Measurements from ENCODE around the gene ST7. TPM values are rescaled to one million over a fixed set of nuclear protein-coding genes. Genes with fewer than 3 reads are reported as not detected.

ST7 gene
- polyA plus RNA-seq, 1 donor, result 16.2 TPM

DNA sequence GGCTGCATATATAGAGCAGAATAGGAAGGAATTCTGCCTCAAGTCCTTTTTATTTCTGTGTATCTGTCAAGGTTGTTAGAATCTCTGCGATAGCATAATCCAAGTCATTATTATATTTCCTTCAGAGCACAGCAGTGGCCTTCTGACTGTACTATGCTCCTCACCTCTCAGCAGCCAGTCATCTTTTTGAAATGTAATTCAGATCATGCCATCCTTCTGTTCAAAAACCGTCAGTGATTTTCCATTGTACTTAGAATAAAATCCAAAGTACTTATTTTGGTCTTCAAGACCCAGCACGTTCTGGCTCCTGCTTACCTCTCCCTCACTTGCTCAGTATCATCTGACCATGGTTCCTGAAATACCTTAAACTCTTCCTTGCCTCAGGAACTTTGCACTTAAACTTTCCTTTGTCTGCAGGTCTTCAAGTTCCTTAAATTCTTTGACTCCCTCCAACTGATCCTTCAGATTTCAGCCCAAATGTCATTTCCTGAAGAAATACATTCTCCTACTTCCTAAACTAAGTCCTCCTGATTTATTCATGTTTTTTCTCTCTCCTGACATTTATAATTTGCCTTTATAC lies 112.4 kb downstream of the ST7 start:
- no peak for DNase-seq (ENCODE audit: low read depth)

DNA sequence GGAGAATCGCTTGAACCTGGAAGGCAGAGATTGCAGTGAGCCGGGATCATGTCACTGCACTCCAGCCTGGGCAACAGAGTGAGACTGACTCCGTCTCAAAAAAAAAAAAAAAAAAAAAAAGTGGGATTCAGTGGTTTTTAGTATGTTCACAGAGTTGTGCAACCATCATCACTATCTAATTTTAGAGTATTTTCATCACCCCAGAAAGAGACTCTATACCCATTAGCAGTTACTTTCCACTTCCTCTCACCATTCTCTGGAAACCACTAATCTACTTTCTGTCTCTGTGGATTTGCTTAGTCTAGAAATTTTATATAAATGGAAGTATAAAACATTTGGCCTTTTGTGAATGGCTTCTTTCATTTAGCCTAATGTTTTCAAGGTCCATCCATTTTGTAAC lies 113.4 kb downstream of the ST7 start:
- DNase-seq (ENCODE audit: low read depth), result no peak

DNA sequence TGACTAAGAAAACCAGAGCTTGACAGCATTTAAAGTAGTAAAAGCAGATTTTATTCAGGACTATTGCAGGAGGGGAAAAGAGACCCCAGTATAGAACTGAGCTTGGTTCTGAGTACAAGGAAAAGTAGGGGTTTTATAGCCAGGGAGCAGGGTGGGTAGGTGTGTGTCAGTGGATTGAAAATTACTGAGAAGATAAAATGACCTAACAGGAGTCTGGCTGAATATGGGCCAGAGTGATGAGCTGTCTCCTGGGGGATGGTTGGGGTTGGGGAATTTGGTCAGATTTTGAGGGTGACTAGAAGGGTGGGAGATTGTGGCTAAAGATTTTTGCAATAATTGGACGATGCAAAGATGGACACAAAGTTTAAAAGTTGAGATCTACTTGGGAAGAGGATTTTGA lies 114.0 kb downstream of the ST7 start:
- DNase-seq (ENCODE audit: low read depth), result no peak

DNA sequence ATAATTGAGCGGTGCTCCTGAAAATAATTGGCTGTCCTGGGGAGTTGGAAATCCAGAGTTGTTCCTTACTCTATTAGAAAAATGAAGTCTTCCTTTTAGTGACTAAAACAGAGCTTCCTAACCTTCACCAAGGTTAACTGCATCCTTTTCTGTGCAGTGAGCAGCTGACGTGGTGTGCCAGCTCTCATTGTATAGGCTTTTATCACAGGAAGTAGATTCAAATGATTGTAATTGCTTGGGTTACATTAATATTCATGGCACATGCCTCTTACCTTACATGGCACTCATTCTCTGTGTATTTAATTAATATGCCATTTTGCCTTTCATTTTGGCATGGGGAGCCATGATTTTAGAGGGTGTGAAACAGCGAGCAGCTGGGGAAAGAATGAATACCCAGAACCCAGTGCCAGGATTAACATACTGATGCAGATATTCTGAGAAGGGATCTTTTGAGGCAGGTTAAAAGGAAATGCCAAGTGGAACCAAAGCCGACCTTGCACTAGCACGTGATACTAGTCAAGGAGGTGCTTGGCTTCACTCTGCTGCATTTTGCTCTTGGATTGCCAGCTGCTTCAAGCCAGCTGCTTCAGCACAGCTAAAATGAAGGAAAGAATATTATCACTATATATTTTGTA lies 115.3 kb downstream of the ST7 start:
- no peak for DNase-seq (ENCODE audit: low read depth)

GRCh38 chr7:117069379-117069778 lies 116.1 kb downstream of the ST7 start:
- no peak for DNase-seq (ENCODE audit: low read depth)

DNA sequence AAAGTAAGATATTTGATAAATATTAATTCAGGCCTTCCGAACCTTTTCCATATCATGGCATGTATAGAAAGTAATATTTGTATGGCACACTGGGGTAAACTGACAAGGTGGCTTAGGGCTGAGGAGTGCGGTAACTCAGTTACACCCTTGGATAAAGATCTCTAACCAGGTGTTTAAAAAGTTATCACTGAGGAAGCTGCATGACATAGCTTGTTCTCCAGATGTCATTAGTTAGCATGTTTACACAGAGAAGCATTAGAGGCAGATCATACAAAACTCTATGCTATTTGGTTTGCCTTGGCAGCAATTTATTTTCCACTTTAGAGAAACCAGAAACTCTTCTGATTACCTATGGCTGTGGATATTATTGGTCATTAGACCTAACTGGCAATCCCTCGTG lies 118.2 kb downstream of the ST7 start:
- DNase-seq (ENCODE audit: low read depth), result no peak

- DNase-seq (ENCODE audit: low read depth), result no peak
These were observed 119.4 kb downstream of the ST7 start for GRCh38 chr7:117072620-117073118.

- DNase-seq (ENCODE audit: low read depth), result no peak
These were observed 121.1 kb downstream of the ST7 start for GRCh38 chr7:117074378-117074777.

DNA sequence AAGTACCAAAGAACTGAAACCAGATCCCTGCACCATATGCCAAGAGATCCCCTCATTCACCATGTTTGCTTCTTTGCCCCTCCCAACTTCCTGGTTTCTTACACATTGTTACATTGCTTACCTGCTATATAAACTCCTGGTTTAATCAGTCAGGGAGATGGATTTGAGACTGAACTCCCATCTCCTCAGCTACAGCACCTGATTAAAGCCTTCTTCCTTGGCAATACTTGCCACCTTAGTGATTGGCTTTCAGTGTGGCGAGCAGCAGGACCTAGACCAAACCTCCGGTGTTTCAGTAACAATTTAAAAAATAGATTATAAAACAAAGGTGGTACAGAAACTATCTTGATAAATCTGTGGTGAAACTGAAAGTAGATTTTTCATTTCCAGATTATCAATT lies 122.6 kb downstream of the ST7 start:
- no peak for DNase-seq (ENCODE audit: low read depth)

- no peak for DNase-seq (ENCODE audit: low read depth)
These were observed 123.2 kb downstream of the ST7 start for GRCh38 chr7:117076426-117076943.

GRCh38 chr7:117077658-117078057 lies 124.4 kb downstream of the ST7 start:
- DNase-seq (ENCODE audit: low read depth), result no peak

DNA sequence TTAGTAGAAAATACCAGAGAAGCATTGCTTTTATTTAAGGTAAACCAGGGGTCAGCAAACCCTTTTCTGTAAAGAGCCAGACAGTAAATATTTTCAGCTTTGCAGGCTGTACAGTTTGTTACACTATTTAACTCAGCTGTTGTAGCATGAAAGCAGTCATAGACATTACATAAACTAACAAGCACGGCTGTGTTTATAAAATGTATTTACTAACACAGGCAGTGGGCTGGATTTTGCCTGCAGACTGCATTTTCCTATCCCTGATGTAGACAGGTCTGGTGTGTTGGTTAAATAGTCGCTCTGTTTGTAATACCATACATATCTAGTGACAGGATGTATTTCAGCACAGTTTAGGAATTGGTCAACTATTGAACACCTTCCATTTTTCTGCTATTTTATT lies 129.3 kb downstream of the ST7 start:
- DNase-seq (ENCODE audit: low read depth), result no peak

- no peak for DNase-seq (ENCODE audit: low read depth)
These were observed 130.3 kb downstream of the ST7 start for GRCh38 chr7:117083648-117084047.

- DNase-seq (ENCODE audit: low read depth), result no peak
These were observed 131.0 kb downstream of the ST7 start for GRCh38 chr7:117084286-117084685.

GRCh38 chr7:117085275-117085674 lies 132.0 kb downstream of the ST7 start:
- DNase-seq (ENCODE audit: low read depth), result no peak

- no peak for DNase-seq (ENCODE audit: low read depth)
These were observed 132.6 kb downstream of the ST7 start for GRCh38 chr7:117085769-117086463.

DNA sequence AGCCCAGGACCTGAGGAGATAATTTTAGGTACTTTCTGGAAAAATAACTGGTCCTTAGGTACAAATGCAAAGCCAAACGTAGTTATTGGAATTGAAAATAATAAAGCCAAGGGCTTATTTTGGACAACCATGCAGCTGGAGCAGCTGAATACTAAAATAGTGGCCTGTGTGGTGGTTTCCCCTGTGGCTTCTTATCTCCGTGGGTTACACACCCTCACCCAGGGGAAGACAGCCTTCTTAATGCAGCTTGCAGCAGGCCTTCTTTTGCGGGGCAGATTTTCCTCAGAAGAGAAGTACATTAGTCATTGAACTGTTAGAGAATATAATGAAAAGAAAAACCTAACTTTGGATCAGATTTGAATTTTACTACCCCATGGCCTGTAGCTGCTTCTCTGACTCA lies 133.5 kb downstream of the ST7 start:
- no peak for DNase-seq (ENCODE audit: low read depth)

DNA sequence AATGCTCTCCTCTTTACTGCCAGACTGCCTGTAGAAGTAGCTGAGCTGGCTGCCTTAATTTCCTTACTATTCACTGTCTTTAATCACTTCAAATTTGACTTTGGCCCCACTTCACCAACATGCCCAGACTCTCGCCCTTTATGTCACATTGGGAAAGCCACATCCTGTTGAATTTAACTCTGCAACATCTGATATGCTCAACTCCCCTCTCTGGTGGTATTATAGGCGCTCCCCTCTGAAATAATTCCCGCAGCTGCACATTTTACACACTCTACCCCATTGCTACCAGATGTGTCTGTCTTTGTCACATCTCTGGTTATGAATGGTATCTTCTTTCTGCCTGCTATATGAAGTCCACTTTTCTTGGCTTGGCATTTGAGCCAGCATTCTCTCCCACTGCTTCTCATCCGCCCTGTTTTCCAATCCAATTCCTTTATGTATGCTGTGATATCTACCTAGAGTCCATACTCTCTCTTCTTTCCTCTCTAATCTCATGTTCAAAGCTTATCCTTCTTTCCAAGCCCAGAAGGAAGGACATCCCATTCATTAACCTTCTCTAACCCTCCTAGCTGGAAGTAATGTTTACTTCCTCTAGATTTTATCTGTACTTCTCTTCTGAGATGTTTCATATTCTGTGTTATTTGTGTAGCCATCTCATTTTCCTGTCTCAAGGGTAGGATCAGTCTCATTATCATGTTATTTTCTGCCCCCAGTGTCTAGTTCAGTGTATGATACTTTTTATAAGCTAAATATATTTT lies 134.5 kb downstream of the ST7 start:
- no peak for DNase-seq (ENCODE audit: low read depth)

- DNase-seq (ENCODE audit: low read depth), result no peak
These were observed 135.4 kb downstream of the ST7 start for GRCh38 chr7:117088623-117089194.

DNA sequence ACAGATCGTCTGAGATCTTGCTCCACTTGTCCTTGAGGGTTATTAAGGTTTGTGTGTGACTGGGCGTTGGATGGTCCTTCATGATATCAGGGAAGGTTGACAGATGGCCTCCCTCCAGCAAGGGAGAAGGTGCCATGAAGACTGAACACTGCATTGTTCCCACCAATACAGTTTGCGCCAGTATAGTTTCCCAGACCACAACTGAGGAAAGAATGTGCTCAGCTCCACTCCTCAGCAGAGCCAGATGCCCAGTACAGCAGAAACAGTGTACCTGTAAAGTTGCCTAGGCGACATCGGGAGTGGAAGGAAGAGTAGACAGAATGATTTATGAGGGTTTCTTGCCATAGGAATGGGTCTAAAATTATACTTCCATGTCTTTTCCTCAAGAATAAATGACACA lies 137.5 kb downstream of the ST7 start:
- no peak for DNase-seq (ENCODE audit: low read depth)

DNA sequence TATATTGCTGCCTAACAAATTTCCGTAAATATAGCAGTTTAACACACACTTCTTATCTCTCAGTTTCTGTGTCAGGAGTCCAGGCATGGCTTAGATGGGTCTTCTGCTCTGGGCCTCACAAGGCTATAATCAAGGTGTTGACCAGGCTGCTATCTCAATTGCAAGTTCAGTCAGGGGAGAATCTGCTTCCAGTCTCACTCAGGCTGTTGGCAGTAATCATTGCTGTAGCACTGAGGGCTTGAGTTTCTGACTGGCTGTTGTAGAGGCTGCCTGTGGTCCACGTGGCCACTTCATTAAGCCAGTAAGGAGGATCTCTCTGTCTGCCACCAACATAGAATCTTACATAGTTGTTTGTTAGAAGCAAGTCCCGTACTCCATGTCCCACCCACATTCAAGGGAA lies 138.4 kb downstream of the ST7 start:
- DNase-seq (ENCODE audit: low read depth), result no peak

DNA sequence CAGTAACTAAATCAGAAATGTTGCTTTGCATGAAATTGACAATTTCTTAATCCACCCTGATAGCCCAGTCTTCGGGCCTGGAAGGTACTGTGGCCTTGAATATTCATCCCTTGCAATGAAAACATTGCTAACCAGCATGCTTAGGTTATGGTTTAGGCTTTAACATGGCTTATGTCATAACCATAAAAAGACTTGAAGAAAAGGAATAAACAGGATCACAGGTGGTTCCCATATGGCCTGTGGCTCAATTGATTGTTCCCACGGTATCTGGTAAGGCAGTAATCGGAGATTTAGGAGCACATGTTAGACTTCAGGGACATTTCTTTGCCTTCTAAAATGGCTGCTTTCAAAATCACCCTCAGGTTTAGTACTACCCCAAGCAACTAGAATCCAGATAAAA lies 139.5 kb downstream of the ST7 start:
- DNase-seq (ENCODE audit: low read depth), result no peak

Measured in forelimb muscle (tissue), 1 donor.